HCT116 (cell line): ENCODE results near the gene MPC1. TPM values are rescaled to one million over a fixed set of nuclear protein-coding genes. Genes with fewer than 3 reads are reported as not detected.

ENCODE experiments used
- ATAC-seq: fragments of 200-7000 bp; cut with Tn5 transposase; 2 replicates; pipeline ENCODE4 v1.9.1; 2020; ENCODE audit warnings: mild to moderate bottlenecking, moderate library complexity
- BruUV-seq: library from RNA; stranded (reverse); fragments of 400-500 nt; replicated peaks from 2 replicates; lab custom pipeline; 2021; lab: Mats Ljungman, UMichigan
- CTCF ChIA-PET: fragments of 300-600 bp; sonication (Branson Sonifier 250); formaldehyde crosslinking; loops from one replicate; lab custom pipeline; 2021; ENCODE audit warnings: antibody characterized with exemption; lab: Charles Lee
- POLR2A ChIA-PET: fragments of 300-600, 350-600 bp; sonication (Branson Sonifier 250); formaldehyde crosslinking; loops from one replicate; lab custom pipeline; 2021; ENCODE audit warnings: antibody characterized with exemption; lab: Charles Lee
- RAD21 ChIA-PET, 2 experiments: fragments of 300-600 bp; sonication (Branson Sonifier 250); formaldehyde crosslinking; loops; one replicate each; lab custom pipeline; 2023; ENCODE audit warnings: low total read pairs in 2 of 2; ENCODE audit not compliant: uncharacterized antibody in 2 of 2, unreplicated experiment in 2 of 2, low non-redundant PET in 1 of 2; lab: Charles Lee
- DNase-seq: peaks from one replicate; pipeline ENCODE4 v3.0.0-alpha.2; 2010; ENCODE audit warnings: low read depth, low spot score
- H2AFZ ChIP-seq: fragments of 200-600 bp; shearing (Covaris generic), sonication (generic); 2 replicates; pipeline ENCODE4 v1.6.1; 2017; ENCODE audit warnings: low read depth, mixed run types, mixed read lengths, antibody characterized with exemption, low read length; ENCODE audit not compliant: poor library complexity, severe bottlenecking
- H3K27ac ChIP-seq: 2 replicates; pipeline ENCODE4 v1.5.1; 2012; ENCODE audit warnings: low read depth, low read length
- H3K27me3 ChIP-seq: fragments of 200-600 bp; sonication (generic); 2 replicates; pipeline ENCODE4 v1.6.1; 2016; ENCODE audit warnings: mixed run types, low read length, mixed read lengths; ENCODE audit not compliant: insufficient read depth
- H3K36me3 ChIP-seq, 2 experiments: fragments of 200-500 bp in 1 of 2; fragments of 200-600 bp in 1 of 2; sonication (Bioruptor generic) in 1 of 2; sonication (generic) in 1 of 2; 2 replicates each; pipeline versions ENCODE4 v1.5.1 to v1.6.1; 2014 to 2016; ENCODE audit warnings: low read length in 2 of 2, inconsistent platforms in 1 of 2, mixed read lengths in 1 of 2, mixed run types in 1 of 2; ENCODE audit not compliant: insufficient read depth in 2 of 2, control insufficient read depth in 1 of 2
- H3K4me1 ChIP-seq, 2 experiments: fragments of 200-600 bp in 1 of 2; sonication (generic) in 1 of 2; 2 replicates each; pipeline versions ENCODE4 v1.5.1 to v1.6.1; 2012 to 2017; ENCODE audit warnings: low read length in 2 of 2, inconsistent platforms in 1 of 2, mild to moderate bottlenecking in 1 of 2, mixed read lengths in 1 of 2, mixed run types in 1 of 2, moderate library complexity in 1 of 2; ENCODE audit not compliant: insufficient read depth in 2 of 2, control insufficient read depth in 1 of 2
- H3K4me2 ChIP-seq: fragments of 200-600 bp; sonication (generic); 2 replicates; pipeline ENCODE4 v1.6.1; 2017; ENCODE audit warnings: mixed run types, low read length, mixed read lengths
- H3K4me3 ChIP-seq, 2 experiments: fragments of 200-600 bp in 1 of 2; sonication (generic) in 1 of 2; replicated peaks in 1 of 2; 2 replicates each; pipeline ENCODE4 v1.5.1; 2011 to 2016; ENCODE audit warnings: low read length in 2 of 2, control low read depth in 1 of 2, low read depth in 1 of 2, mild to moderate bottlenecking in 1 of 2, mixed read lengths in 1 of 2, mixed run types in 1 of 2
- H3K79me2 ChIP-seq: fragments of 200-600 bp; sonication (generic); 2 replicates; pipeline ENCODE4 v1.6.1; 2017; ENCODE audit warnings: mild to moderate bottlenecking, mixed run types, low read length, moderate library complexity, mixed read lengths; ENCODE audit not compliant: insufficient read depth
- H3K9ac ChIP-seq: fragments of 200-600 bp; sonication (generic); 2 replicates; pipeline ENCODE4 v1.6.1; 2016; ENCODE audit warnings: low read length, mixed read lengths
- H3K9me2 ChIP-seq: fragments of 200-600 bp; sonication (generic), shearing (Covaris generic); 2 replicates; pipeline ENCODE4 v1.6.1; 2017; ENCODE audit warnings: mixed run types, mild to moderate bottlenecking, moderate library complexity; ENCODE audit not compliant: insufficient read depth
- H3K9me3 ChIP-seq, 2 experiments: fragments of 200-500 bp in 1 of 2; fragments of 200-600 bp in 1 of 2; sonication (Bioruptor generic) in 1 of 2; sonication (generic) in 1 of 2; 2 replicates each; pipeline ENCODE4 v1.6.1; 2014 to 2017; ENCODE audit warnings: low read length in 2 of 2, mixed read lengths in 2 of 2, inconsistent platforms in 1 of 2, low read depth in 1 of 2, mild to moderate bottlenecking in 1 of 2, mixed run types in 1 of 2, moderate library complexity in 1 of 2; ENCODE audit not compliant: control insufficient read depth in 1 of 2, insufficient read depth in 1 of 2
- H4K20me1 ChIP-seq: fragments of 200-600 bp; sonication (generic), shearing (Covaris generic); 2 replicates; pipeline ENCODE4 v1.6.1; 2017; ENCODE audit warnings: mixed run types, mild to moderate bottlenecking, moderate library complexity; ENCODE audit not compliant: insufficient read depth
- ATF3 ChIP-seq: IDR thresholded peaks from 2 replicates; pipeline ENCODE4 v1.6.1; 2012
- CBX3 ChIP-seq: IDR thresholded peaks from 2 replicates; pipeline ENCODE4 v1.6.1; 2012; ENCODE audit warnings: low read depth
- CEBPB ChIP-seq: IDR thresholded peaks from 2 replicates; pipeline ENCODE4 v1.6.1; 2012; ENCODE audit warnings: low read depth
- CTCF ChIP-seq, 3 experiments: fragments of 200-600 bp in 1 of 3; sonication (generic) in 1 of 3; IDR thresholded peaks in 2 of 3; conservative IDR thresholded peaks in 1 of 3; 2 replicates each; pipeline ENCODE4 v1.5.1; 2012 to 2017; ENCODE audit warnings: low read depth in 2 of 3, low read length in 2 of 3, antibody characterized with exemption in 1 of 3, borderline replicate concordance in 1 of 3, control low read depth in 1 of 3, mild to moderate bottlenecking in 1 of 3, mixed read lengths in 1 of 3, mixed run types in 1 of 3, moderate library complexity in 1 of 3; ENCODE audit not compliant: insufficient read depth in 1 of 3
- EZH2phosphoT487 ChIP-seq: fragments of 200-600 bp; IDR thresholded peaks from 2 replicates; pipeline ENCODE4 v1.6.1; 2018; ENCODE audit warnings: antibody characterized with exemption, borderline replicate concordance
- FOSL1 ChIP-seq: IDR thresholded peaks from 2 replicates; pipeline ENCODE4 v1.6.1; 2012; ENCODE audit warnings: low read depth
- POLR2A ChIP-seq: IDR thresholded peaks from 2 replicates; pipeline ENCODE4 v1.7.0; 2011; ENCODE audit warnings: borderline replicate concordance; ENCODE audit not compliant: insufficient read depth, insufficient read length; ENCODE audit errors: extremely low read depth
- RAD21 ChIP-seq: IDR thresholded peaks from 2 replicates; pipeline ENCODE4 v1.6.1; 2012; ENCODE audit warnings: low read depth, mild to moderate bottlenecking
- REST ChIP-seq: IDR thresholded peaks from 2 replicates; pipeline ENCODE4 v1.6.1; 2012; ENCODE audit warnings: low read depth
- SP1 ChIP-seq: IDR thresholded peaks from 2 replicates; pipeline ENCODE4 v1.6.1; 2012; ENCODE audit warnings: low read depth
- TCF7L2 ChIP-seq: IDR thresholded peaks from 2 replicates; pipeline ENCODE4 v1.7.0; 2011; ENCODE audit warnings: borderline replicate concordance, inconsistent platforms; ENCODE audit not compliant: insufficient read depth, insufficient read length; ENCODE audit errors: extremely low read depth
- ZBTB33 ChIP-seq: IDR thresholded peaks from 2 replicates; pipeline ENCODE4 v1.6.1; 2011; ENCODE audit warnings: mild to moderate bottlenecking, low read length, moderate library complexity; ENCODE audit not compliant: insufficient replicate concordance; ENCODE audit errors: extremely low read depth
- ZFX ChIP-seq: fragments of 450-650 bp; IDR thresholded peaks from 2 replicates; pipeline ENCODE4 v1.6.1; 2017
- intact Hi-C: fragments of 100-400 bp; cut with micrococcal nuclease; formaldehyde crosslinking; loops from 2 replicates; pipeline ENCODE4 v1.10.0; 2022
- total RNA-seq: library from RNA; stranded (reverse); gene quantifications from one replicate; pipeline ENCODE4 v1.2.1, GENCODE V29; 2021; ENCODE audit not compliant: unreplicated experiment

Gene MPC1
- total RNA-seq, 1 experiment from 2014 or later = 15.9 TPM

GRCh38 chr6:166325383-166326042, 57.2 kb downstream of the MPC1 start (continued):
- TF ChIP-seq REST (no peak), POLR2A (no peak), CBX3 (no peak), ZBTB33 (no peak), SP1 (no peak)

- no TSS peak for BruUV-seq
- no peaks in the 10 kb centered on the region for H3K9me3 ChIP-seq
- H3K9me2 ChIP-seq = no peaks in the 10 kb centered on the region
- CTCF ChIA-PET = interaction anchor here (0.8 to 0.9 kb wide), 2 partner anchors 10 to 58 kb away, joined by 3 read pairs; no protein-coding TSS in a partner anchor
- no peak overlapping the region for H2AFZ ChIP-seq
- peaks cover 18% of the 10 kb centered on the region in 2 experiments; a peak in 3 of 4 replicates for H3K36me3 ChIP-seq
- H4K20me1 ChIP-seq = no peaks in the 10 kb centered on the region; the same call in 1 of the 2 replicates
- no peak for TF ChIP-seq TCF7L2
- no peak for TF ChIP-seq CBX3
- no peak for TF ChIP-seq ATF3
- no peak for TF ChIP-seq RAD21
- TF ChIP-seq EZH2phosphoT487 = no peak
- TF ChIP-seq ZFX = no peak
- TF ChIP-seq CTCF (IDR thresholded peaks at IDR 0.05 in 2 of 3, conservative IDR thresholded peaks at IDR 0.05 in 1 of 3; ENCODE audit: borderline replicate concordance in 1 of 3, insufficient read depth in 1 of 3, low read depth in 2 of 3, low read length in 2 of 3) = no peak
- TF ChIP-seq CEBPB = no peak
- no peak for TF ChIP-seq FOSL1
- TF ChIP-seq, all 23 proteins: peak for 0
- ChIA-PET POLR2A (no interaction called here), RAD21 (no interaction called here)
- Histone ChIP-seq H3K79me2 (peaks cover 51% of the 10 kb centered on the region), H3K27me3 (no peaks in the 10 kb centered on the region), H3K4me3 (no peak overlapping the region), H3K4me2 (no peak overlapping the region), H3K9ac (no peak overlapping the region), H3K4me1 (peaks cover 0 to 18% of the 10 kb centered on the region in 2 experiments; a peak in 2 of 4 replicates), H3K27ac (no peak overlapping the region)
- intact Hi-C loops = no loop called here
- ATAC-seq (no peak), DNase-seq (no peak)
Observed at GRCh38 chr6:166323395-166323794, 59.3 kb downstream of the MPC1 start.
